Measurements from ENCODE around the gene ANKRD13A.

DNA sequence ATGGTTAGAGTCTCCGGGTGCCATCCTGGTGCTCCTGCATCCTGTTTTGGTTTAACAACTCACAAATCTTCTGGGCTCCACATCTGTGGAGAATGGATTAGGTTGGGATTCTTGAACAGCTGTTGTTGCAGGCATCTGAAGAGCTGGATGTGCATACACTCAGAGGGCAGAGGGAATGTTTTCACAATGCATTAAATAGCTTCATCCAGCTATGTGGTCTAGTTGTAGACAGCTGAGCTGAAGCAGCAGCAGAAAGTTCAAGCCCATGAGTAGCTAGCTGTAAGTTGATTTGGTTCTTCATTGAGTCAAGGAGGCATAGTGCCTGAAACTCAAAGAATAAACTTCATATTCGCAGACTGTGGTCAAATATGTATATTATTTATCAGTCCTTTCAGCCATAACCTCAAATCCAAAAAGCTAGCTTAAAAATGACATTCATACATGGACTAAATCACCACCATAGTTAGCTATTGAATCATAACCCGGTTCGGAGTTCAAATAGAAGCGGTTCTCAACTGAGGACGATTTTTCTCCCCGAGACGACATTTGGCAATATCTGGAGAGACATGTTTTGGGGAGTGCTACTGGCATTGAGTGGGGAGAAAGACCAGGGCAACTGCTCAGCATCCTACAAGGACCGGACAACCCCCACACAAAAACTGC is 858 bp upstream of the ANKRD13A start:
- TF ChIP-seq, protein P1, sequence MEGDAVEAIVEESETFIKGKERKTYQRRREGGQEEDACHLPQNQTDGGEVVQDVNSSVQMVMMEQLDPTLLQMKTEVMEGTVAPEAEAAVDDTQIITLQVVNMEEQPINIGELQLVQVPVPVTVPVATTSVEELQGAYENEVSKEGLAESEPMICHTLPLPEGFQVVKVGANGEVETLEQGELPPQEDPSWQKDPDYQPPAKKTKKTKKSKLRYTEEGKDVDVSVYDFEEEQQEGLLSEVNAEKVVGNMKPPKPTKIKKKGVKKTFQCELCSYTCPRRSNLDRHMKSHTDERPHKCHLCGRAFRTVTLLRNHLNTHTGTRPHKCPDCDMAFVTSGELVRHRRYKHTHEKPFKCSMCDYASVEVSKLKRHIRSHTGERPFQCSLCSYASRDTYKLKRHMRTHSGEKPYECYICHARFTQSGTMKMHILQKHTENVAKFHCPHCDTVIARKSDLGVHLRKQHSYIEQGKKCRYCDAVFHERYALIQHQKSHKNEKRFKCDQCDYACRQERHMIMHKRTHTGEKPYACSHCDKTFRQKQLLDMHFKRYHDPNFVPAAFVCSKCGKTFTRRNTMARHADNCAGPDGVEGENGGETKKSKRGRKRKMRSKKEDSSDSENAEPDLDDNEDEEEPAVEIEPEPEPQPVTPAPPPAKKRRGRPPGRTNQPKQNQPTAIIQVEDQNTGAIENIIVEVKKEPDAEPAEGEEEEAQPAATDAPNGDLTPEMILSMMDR (IDR thresholded peaks at IDR 0.05; ENCODE audit: insufficient read depth, low read depth, low read length) = no peak
- TF ChIP-seq EZH2 (IDR thresholded peaks at IDR 0.05; ENCODE audit: insufficient read depth, low read length) = no peak

Measured in astrocyte (in vitro differentiated cells and primary cell).